Measurements from ENCODE around the gene OR13C2.
"Not testable (repeated sequence)": the region's sequence is repeated elsewhere in the genome, so short reads cannot be mapped to it uniquely, and the experiment has no call there.

OR13C2 gene, protein sequence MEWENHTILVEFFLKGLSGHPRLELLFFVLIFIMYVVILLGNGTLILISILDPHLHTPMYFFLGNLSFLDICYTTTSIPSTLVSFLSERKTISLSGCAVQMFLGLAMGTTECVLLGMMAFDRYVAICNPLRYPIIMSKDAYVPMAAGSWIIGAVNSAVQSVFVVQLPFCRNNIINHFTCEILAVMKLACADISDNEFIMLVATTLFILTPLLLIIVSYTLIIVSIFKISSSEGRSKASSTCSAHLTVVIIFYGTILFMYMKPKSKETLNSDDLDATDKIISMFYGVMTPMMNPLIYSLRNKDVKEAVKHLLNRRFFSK

DNA sequence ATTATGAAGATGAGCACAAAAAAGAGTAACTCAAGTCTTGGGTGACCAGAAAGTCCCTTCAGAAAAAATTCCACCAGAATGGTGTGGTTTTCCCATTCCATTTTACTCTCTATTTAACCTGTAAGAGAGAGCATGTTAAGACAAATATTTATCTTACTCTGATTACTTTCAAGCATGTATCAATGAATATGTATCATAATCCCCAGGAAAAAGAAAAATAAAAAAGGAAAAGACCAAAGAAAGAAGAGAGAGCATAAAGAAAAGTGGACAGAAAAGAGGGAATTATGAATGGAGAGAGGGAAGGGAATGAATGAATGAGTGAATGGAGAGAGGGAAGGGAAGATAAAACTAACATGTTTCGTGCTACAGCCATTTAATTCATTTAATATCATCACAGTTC is at the start of gene OR13C2:
Gene OR13C2, minus strand, starts transcription at position 101 of the 400 bp plus-strand sequence. Its CDS starts 0 bp downstream, at position 101.
- not testable (repeated sequence) for ATAC-seq

DNA sequence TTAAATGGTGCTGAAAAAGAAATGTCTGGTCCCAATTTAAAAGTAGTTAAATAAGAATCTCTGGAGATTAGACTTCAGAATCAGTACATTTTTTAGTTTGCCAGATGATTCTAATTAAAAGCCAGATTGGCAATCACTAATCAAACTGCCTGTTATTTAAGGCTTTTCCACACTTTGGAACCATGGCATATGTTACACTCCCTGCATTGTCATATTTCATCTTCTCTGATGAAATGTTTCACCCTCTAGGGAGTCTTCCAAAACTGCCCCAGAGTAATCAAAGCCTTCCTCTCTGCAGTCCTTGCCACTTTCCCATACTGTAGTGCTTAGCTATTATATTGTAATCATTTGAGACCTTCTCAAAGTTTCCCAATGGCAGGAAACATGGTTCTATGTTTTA is 30.0 kb upstream of the OR13C2 start:
- no peak for ATAC-seq

DNA sequence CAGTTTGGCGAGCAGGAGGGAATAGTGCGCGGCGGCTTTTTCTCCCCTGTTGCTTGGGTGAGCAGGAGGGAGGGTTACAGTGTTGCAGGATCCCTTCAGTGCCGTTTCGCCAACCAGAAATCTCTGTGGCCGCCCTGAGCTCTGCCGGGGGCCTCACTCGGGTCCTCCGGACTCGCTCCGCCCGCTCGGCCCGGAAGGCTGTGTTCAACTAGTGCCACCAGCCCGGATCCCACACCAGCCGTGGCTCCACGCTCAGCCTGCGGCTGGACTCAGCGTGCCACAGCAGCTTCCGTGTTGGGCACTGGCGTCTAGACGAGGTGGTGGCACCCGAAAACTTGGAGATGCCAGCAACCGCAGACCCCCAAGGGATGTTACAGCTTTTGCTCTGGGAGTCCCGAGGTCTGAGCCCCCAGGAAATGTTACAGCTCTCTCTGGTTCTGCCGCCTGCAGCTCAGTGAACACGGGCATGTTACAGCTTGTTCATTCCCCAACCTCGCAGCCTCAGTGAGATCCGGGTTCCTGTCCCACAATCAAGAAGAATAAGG is 28.6 kb upstream of the OR13C2 start:
- ATAC-seq, result no peak

DNA sequence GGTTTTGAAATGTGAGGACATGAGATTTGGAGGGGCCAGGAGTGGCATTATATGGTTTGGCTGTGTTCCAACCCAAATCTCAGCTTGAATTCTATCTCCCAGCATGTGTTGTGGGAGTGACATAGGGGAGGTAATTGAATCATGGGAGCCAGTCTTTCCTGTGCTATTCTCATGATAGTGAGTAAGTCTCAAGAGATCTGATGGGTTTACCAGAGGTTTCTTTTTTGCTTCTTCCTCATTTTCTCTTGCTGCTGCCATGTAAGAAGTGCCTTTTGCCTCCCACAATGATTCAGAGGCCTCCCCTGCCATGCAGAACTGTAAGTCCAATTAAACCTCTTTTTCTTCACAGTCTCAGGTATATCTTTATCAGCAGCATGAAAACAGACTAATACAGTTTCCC is 20.5 kb upstream of the OR13C2 start:
- not testable (repeated sequence) for ATAC-seq

DNA sequence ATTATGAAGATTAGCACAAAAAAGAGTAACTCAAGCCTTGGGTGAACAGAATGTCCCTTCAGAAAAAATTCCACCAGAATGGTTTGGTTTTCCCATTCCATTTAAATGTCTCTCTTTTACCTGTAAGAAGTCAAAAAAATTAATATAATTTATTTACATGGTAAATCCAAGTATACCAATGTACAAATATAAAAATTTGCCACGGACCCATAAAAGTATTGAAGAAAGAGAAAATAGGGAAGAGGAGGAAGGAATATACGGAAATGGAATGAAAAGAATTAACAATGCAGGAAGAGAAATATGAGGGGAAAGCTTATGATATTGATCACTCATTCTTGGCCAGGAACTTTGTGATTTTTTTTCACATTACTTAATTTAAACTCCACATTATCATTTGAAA is 12.7 kb upstream of the OR13C2 start, which contains the start of gene OR13C9:
Gene OR13C9, minus strand, starts transcription at position 101 of the 400 bp plus-strand sequence. Its CDS starts 0 bp downstream, at position 101.
- ATAC-seq, result no peak

DNA sequence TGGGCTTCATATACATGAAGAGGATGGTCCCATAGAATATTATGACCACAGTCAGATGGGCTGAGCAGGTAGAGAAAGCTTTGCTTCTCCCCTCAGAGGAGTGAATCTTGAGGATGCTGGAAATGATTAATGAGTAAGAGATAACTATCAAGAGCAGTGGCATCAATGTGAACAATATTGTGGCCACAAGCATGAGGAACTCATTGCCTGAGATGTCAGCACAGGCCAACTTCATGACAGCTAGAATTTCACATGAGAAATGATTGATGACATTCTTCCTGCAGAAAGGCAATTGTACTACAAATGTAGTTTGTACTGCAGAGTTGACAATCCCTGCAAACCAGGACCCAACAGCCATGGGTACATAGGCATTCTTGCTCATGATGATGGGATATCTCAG is 12.0 kb upstream of the OR13C2 start:
- no peak for ATAC-seq

DNA sequence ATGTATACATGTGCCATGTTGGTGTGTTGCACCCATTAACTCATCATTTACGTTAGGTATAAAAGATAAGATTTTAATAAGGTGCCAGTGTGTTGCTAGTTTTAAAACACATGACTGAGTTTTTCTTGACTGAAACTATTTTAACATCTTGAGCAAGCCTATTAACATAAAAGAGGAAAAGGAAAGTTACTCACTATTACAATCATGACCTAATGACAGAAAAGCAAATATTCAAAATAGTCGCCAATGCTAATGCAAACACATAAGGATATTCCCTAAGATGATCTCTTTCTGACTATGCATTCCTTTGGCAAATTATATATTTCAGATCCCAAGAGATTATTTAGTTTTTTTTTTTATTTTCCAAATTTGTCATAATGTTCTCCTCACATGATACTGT is 5.8 kb upstream of the OR13C2 start:
- no peak for ATAC-seq

DNA sequence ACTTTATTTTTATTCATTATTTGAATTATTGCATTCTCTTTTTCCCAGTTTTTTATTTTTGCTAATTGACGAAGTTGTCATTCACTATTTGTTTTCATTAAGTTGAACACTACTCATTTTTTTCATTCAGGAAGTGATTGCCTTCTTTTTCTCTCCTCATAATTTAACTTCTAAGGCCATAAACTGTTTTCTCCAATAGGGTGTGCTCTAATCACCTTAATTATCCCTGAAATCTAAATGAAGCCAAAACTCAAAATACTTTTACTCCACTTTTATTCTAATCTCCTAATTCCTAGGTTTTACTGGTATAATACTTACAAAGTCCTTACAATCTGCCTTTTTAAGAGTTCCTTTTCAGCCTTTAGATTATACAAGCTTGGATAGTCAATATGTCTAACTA is 2.9 kb upstream of the OR13C2 start:
- ATAC-seq, result no peak

DNA sequence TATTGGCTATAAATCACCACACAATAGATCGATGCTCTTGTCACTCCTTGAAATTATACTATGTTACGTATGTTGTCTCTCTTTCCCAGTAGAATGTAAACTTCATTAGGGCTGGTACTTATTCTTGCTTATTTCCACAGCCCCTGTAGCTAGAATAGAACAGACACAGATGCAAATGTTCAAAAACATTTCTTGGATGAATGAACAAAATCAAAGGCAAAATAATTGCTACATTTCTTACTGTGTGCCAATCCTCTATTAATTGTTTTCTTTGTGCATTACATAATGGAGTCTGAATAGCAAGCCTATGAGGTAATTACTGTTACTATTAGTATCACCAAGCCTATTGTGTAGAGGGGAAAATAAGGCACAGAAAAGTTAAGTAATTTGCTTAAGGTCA is 725 bp upstream of the OR13C2 start:
- no peak for ATAC-seq

DNA sequence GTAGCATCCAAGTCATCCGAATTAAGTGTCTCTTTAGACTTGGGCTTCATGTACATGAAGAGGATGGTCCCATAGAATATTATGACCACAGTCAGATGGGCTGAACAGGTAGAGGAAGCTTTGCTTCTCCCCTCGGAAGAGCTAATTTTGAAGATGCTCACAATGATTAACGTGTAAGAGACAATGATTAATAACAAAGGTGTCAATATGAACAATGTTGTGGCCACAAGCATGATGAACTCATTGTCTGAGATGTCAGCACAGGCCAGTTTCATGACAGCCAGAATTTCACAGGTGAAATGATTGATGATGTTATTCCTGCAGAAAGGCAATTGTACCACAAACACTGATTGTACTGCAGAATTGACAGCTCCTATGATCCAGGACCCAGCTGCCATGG is 626 bp downstream of the OR13C2 start:
- ATAC-seq, result no peak

DNA sequence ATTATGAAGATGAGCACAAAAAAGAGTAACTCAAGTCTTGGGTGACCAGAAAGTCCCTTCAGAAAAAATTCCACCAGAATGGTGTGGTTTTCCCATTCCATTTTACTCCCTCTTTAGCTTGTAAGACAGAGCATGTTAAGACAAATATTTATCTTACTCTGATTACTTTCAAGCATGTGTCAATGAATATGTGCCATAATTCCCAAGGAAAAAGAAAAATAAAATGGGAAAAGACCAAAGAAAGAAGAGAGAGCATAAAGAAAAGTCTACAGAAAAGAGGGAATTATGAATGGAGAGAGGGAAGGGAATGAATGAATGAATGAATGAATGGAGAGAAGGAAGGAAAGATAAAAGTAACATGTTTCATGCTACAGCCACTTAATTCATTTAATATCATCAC is 6.1 kb downstream of the OR13C2 start, which contains the start of gene OR13C5:
Gene OR13C5, minus strand, starts transcription at position 101 of the 400 bp plus-strand sequence. Its CDS starts 0 bp downstream, at position 101.
- not testable (repeated sequence) for ATAC-seq

DNA sequence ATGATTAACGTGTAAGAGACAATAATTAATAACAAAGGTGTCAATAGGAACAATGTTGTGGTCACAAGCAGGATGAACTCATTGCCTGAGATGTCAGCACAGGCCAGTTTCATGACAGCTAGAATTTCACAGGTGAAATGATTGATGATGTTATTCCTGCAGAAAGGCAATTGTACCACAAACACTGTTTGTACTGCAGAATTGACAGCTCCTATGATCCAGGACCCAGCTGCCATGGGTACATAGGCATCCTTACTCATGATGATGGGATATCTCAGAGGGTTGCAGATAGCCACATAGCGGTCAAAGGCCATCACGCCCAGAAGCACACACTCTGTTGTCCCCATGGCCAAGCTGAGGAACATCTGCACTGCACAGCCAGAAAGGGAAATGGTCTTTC is 6.7 kb downstream of the OR13C2 start:
- ATAC-seq, result not testable (repeated sequence)

DNA sequence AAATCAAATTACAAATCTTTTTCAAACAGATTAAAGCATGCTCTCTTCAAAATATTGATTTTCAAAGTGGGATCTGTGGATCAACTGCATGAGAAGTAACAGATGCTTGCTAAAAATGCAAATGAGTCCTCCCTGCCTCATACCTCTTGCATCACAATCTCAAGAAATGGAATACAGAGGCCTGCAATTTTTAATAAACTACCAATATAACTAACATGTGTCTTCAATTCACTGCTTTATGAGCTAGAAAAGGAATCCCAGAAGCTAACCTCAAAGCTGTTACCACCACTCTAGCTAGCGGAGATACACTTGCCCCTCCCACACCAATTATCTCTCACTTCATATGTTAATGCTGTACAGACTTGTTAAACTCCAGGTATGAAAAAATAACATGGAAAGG is 15.8 kb downstream of the OR13C2 start:
- no peak for ATAC-seq

DNA sequence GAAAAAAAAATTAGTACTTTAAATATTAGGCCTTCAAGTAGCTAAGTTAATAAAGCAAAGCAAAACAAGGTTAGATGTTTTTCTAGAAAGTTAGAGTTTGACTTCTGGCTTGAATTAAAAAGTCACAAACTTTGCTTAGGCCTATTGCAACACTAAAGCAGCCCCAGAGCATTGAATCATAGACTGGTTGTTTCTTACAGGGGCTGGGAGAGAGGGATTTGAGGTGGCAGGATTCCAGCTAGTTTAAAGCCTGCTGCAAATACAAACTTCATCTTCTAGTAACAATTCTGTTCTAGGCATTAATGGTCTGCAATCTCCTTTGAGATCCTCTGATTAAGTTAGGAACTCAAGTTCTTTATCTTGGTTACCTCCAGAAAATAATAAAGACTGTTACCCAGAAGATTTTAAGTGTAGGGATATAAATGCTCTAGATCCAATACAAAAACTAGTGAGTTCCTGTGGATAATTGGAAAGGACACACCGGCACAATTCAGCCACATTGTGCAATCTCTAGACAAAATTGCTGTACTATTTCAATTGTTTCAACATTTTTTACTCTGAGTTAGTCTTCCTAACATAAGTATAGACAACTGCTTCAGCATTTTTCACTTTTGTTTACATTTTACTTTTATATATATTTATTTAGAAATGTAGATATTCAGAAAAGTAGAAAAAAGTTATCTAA is 18.8 kb downstream of the OR13C2 start:
- no peak for ATAC-seq

DNA sequence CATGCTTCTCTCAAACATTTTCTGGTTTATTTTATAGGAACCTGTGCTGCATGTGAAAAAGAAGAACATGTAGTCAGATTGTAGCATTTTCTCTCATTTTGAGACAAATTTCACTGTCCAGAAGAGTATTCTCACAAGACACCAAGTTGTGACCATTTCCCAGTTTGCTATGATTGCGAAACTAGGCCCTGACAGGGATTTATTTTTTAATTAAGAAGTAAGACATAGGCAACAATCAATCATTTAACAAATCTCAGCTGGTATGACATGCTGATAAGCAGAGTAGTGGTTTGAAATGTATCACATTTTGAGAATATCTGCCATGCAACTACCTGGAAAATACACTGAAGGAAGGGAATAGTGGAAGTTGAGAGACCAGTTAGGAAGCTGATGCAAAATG is 24.9 kb downstream of the OR13C2 start:
- no peak for ATAC-seq

DNA sequence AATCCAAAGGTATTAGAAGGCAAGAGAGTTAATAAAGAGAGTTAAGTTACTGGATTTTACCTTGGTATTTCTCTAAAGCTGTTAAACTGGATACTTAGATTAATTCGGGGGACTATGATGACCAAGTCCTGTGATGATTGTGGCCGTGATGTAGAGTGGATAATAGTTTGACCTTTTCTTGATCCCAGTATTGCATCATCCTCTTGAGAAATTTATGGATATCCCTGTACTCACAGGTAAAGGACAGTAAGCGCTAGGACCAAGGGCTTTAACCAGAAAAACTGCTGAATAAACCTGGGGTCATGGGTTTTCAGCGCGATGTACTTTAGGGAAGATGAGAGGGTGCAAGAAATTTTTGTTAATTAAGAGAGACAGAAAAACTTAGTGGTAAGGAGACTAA is 28.2 kb downstream of the OR13C2 start:
- ATAC-seq, result no peak

DNA sequence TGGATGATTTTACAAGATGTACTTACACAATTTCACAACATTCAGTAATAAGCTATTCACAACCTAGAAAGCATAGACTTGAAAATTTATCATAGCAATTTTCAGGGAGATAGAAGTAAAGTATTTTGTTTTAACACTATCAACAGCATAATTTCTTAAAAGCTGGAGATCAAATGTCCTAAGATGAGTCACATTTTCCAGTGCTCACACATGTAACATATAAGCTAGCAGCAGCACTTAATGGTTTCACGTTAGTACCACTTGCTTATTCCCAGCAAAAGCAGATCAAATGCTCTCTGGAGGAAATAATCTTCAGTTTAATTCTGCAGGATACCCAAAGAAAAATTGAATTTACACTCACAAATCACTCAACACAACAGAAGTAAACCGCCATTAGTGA is 30.0 kb downstream of the OR13C2 start:
- no peak for ATAC-seq

DNA sequence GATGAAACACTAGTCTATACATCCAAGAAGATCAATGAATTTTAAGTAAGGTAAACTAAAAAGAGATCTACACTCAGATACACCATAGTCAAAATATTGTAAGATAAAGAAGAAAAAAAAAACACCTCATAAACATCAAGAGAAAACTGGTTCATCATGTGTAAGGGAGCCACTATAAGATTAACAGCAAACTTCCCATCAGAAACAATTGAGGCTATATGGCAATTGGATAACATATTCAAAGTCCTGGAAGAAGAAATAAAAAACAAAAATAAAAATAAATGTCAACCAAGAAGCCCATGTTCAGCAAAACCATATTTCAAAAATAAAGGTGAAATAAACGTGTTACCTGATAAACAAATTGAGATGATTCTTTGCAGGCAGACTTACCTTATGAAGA is 32.8 kb downstream of the OR13C2 start:
- ATAC-seq, result no peak

DNA sequence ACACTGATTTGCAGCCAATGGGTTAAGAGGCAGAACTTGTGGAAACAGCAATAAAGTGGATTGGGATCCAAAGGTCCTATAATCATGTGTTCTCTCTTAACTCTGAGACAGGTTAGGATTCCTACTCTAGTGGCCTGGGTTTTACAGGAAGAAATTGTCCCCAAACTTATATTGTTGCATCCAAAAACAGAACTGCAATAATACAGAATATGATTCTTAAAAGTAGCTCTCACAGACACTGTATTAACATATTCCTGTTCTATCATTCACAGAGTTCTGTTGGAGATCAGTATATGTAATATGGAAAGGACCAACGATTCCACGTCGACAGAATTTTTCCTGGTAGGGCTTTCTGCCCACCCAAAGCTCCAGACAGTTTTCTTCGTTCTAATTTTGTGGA is 36.6 kb downstream of the OR13C2 start, which contains the start of gene OR13C8:
Gene OR13C8, plus strand, starts transcription at position 301 of the 400 bp plus-strand sequence. Its CDS starts 0 bp downstream, at position 301.
- no peak for ATAC-seq

DNA sequence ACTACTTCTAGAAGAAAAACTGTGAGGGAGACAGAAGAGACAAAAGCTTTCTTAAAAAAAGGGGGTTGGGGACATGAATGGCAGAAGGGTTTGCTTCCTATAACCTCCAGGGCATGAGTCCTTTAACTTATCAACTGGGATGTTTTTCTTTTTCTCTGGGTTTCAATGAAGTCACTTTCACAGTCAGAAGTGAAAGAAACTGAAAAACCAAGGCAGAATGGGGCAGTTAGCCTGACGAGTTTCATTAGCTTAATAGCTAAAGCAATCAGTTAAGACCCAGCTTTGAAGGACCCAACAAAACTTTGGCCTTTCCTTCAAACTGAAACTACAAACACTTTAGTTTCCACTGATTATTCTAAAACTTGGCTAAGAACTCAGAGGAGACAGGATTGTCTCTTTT is 41.1 kb downstream of the OR13C2 start:
- ATAC-seq, result no peak

DNA sequence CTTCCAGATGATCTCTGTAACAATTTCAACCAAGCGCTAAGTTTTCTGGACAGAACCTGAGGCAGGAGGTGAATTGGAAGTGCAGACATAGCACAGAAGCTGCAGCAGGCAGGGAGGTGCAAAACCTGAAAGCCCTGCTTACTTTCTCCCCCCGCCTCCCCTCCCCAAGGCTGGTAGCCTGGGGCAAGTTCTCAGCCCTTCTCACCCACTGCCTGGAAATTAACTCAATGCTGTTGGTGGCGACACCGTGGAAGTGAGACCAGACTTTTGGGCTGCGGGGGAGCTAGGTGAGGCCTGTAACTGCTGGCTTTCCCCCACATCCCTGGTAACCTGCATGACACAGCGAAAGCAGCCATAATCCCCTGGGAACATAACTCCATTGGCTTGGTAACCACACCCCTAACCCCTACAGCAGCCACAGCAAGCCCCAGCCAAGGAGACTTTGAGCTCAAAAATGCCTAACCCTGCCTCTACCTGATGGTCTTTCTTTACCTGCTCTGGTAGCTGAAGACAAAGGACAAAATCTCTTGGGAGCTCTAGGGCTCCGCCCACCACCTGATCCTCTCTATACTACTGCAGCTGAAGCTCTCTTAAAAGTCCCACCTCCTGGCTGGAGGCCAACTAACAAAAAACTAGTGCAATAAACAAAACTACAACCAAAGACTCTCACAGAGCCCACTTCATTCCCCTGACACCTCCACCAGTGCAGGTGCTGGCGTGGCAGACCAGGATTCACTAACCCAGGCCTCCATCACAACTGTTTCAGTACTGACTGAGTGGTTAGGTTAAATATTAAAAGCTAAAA is 48.4 kb downstream of the OR13C2 start:
- ATAC-seq, result no peak

DNA sequence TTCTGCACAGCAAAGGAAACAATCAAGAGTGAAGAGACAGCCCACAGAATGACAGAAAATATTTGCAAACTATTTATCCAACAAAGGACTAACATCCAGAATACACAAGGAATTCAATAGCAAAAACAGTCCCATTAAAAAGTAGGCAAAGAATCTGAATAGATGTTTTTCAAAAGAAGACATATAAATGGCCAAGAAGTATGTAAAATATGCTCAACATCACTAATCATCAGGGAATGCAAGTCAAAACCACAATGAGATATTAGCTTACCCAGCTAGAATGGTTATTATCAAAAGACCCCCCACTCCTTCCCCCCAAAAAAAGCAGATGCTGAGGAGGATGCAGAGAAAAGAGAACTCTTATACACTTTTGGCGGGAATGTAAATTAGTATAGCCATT is 49.9 kb downstream of the OR13C2 start:
- ATAC-seq, result no peak

All from activated CD4-positive, CD25-positive, alpha-beta regulatory T cell treated with anti-CD3 and anti-CD28 coated beads, Interleukin-2, amount 50 U/mL, for 24 hours (primary cell).